Left ventricle myocardium inferior (tissue), 1 donor: ENCODE data around the gene MFSD6L. TPM values are rescaled to one million over a fixed set of nuclear protein-coding genes. Genes with fewer than 3 reads are reported as not detected.

Experiments
- DNase-seq: peaks from one replicate; pipeline ENCODE4 v3.0.0-alpha.2; 2020
- H3K27ac ChIP-seq: fragments of 200-600 bp; replicated peaks from 2 replicates; pipeline ENCODE4 v1.8.0; 2021
- H3K27me3 ChIP-seq: fragments of 200-600 bp; 2 replicates; pipeline ENCODE4 v1.8.0; 2021; ENCODE audit warnings: low read depth
- H3K36me3 ChIP-seq: fragments of 200-600 bp; 2 replicates; pipeline ENCODE4 v1.8.0; 2021
- H3K4me1 ChIP-seq: fragments of 200-600 bp; 2 replicates; pipeline ENCODE4 v1.8.0; 2021
- H3K4me3 ChIP-seq: fragments of 200-600 bp; 2 replicates; pipeline ENCODE4 v1.8.0; 2021; ENCODE audit warnings: mild to moderate bottlenecking, moderate library complexity
- H3K9me3 ChIP-seq: fragments of 200-600 bp; replicated peaks from 2 replicates; pipeline ENCODE4 v1.8.0; 2021
- intact Hi-C: fragments of 100-400 bp; cut with micrococcal nuclease; formaldehyde crosslinking; loops from one replicate; pipeline ENCODE4 v1.11.0; 2022
- total RNA-seq: library from RNA; stranded (reverse); fragmentation: NEBNext Ultra II Directional; extraction: Animal tissue kit (Norgen Biotek cat#: 25700); gene quantifications from one replicate; pipeline ENCODE4 v1.2.1, GENCODE V29; 2021
- TF ChIP-seq, protein P1 (sequence below): fragments of 200-600 bp; IDR thresholded peaks from 2 replicates; pipeline ENCODE4 v1.8.0; 2021; ENCODE audit warnings: antibody characterized with exemption, mild to moderate bottlenecking, borderline replicate concordance
- donor health status: DM: no; HTN: yes; CAD: no; lungs with severe emphysema.

MFSD6L gene
- total RNA-seq, 1 donor from 2014 or later, result not detected

- TF ChIP-seq, protein P1, sequence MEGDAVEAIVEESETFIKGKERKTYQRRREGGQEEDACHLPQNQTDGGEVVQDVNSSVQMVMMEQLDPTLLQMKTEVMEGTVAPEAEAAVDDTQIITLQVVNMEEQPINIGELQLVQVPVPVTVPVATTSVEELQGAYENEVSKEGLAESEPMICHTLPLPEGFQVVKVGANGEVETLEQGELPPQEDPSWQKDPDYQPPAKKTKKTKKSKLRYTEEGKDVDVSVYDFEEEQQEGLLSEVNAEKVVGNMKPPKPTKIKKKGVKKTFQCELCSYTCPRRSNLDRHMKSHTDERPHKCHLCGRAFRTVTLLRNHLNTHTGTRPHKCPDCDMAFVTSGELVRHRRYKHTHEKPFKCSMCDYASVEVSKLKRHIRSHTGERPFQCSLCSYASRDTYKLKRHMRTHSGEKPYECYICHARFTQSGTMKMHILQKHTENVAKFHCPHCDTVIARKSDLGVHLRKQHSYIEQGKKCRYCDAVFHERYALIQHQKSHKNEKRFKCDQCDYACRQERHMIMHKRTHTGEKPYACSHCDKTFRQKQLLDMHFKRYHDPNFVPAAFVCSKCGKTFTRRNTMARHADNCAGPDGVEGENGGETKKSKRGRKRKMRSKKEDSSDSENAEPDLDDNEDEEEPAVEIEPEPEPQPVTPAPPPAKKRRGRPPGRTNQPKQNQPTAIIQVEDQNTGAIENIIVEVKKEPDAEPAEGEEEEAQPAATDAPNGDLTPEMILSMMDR, result no peak
- Histone ChIP-seq H3K27me3 (peaks cover 2% of the 10 kb centered on the region), H3K4me3 (no peak overlapping the region), H3K27ac (no peak overlapping the region), H3K36me3 (no peaks in the 10 kb centered on the region), H3K4me1 (no peaks in the 10 kb centered on the region), H3K9me3 (peaks cover 12% of the 10 kb centered on the region)
- no peak for DNase-seq
- intact Hi-C loops, result no loop called here
These were observed 5.5 kb downstream of the MFSD6L start for GRCh38 chr17:8793649-8794048.

- Histone ChIP-seq H3K4me3 (no peak overlapping the region), H3K27me3 (no peaks in the 10 kb centered on the region), H3K27ac (no peak overlapping the region), H3K9me3 (peaks cover 12% of the 10 kb centered on the region), H3K4me1 (no peaks in the 10 kb centered on the region), H3K36me3 (no peaks in the 10 kb centered on the region)
- no peak for DNase-seq
- intact Hi-C loops, result no loop called here
- TF ChIP-seq, protein P1, result no peak
These were observed 6.5 kb downstream of the MFSD6L start for GRCh38 chr17:8792646-8793045.

- Histone ChIP-seq H3K36me3 (no peaks in the 10 kb centered on the region), H3K4me3 (no peak overlapping the region), H3K27ac (no peak overlapping the region), H3K9me3 (peaks cover 12% of the 10 kb centered on the region), H3K4me1 (no peaks in the 10 kb centered on the region), H3K27me3 (no peaks in the 10 kb centered on the region)
- TF ChIP-seq, protein P1, result no peak
- DNase-seq, result no peak
- intact Hi-C loops, result no loop called here
These were observed 7.3 kb downstream of the MFSD6L start for GRCh38 chr17:8791910-8792270.

- H3K4me3 ChIP-seq, result no peak overlapping the region
- H3K4me1 ChIP-seq, result no peaks in the 10 kb centered on the region
- no peaks in the 10 kb centered on the region for H3K36me3 ChIP-seq
- H3K27me3 ChIP-seq, result no peaks in the 10 kb centered on the region
- intact Hi-C loops, result no loop called here
- H3K9me3 ChIP-seq, result peaks cover 12% of the 10 kb centered on the region
- TF ChIP-seq, protein P1, result no peak
- no peak for DNase-seq
- H3K27ac ChIP-seq, result no peak overlapping the region
These were observed 7.8 kb downstream of the MFSD6L start for GRCh38 chr17:8791248-8791909.

GRCh38 chr17:8789743-8790142 is 9.4 kb downstream of the MFSD6L start:
- H3K4me3 ChIP-seq, result no peak overlapping the region
- peaks cover 2% of the 10 kb centered on the region for H3K4me1 ChIP-seq
- intact Hi-C loops, result no loop called here
- H3K27me3 ChIP-seq, result no peaks in the 10 kb centered on the region
- H3K27ac ChIP-seq, result no peak overlapping the region
- H3K9me3 ChIP-seq, result peaks cover 12% of the 10 kb centered on the region
- H3K36me3 ChIP-seq, result no peaks in the 10 kb centered on the region
- no peak for DNase-seq
- TF ChIP-seq, protein P1, result no peak
